ENCODE results near the gene THPO. TPM values are rescaled to one million over a fixed set of nuclear protein-coding genes. Genes with fewer than 3 reads are reported as not detected.

Gene THPO
- polyA plus RNA-seq, 3 donors: not detected

DNA sequence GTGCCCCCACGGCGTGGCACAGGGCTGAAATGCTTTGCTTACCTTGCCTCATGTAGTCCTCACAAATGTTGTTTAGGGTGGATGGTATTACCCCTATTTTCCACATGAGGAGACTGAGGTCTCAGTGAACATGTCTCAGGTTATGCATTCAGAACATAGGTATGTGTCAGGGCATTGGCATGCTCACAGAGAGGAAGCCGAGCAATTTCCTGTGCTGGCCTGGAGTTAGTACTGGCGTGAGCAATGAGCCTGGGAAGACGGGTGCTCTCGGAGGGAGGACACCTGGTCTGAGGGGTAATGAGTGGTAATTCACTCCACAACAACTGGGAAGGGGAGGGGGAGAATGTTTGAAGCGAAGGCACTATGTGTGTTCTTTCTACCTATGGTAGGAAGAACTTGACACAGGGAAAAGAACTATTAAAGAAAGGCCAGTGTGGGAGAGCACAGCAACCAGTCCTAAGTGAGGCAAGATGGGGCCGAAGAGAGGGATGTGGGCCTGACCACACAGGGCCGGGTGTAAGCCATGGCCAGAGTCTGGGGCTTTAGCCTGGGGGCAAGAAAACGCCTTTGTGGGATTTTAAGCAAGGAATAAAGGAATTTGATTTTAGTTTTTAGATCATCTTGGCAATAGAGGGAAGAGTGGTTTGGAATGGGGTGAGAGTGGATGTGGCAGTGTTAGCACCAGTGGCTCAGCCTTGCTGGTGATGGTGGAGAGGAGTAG lies 45.5 kb downstream of the THPO start:
- H3K27ac Mint-ChIP-seq: peak overlapping the region; percentile 52 to 97 (median 82)
- DNase-seq: no peak
- no peaks in the 10 kb centered on the region for H3K9me3 ChIP-seq (replicated peaks in 1 of 2; ENCODE audit: control insufficient read depth in 1 of 2, insufficient read depth in 1 of 2, low read length in 2 of 2)
- intact Hi-C loops (cut with micrococcal nuclease): no loop called here
- H3K4me3 Mint-ChIP-seq: no peak overlapping the region
- no peak overlapping the region for H3K4me3 ChIP-seq (replicated peaks in 1 of 3; ENCODE audit: low read depth in 2 of 3, low read length in 3 of 3)
- no peak overlapping the region for H3K4me2 ChIP-seq (replicated peaks; ENCODE audit: extremely low read depth, low read length, poor library complexity, severe bottlenecking)
- TF ChIP-seq, protein P1, sequence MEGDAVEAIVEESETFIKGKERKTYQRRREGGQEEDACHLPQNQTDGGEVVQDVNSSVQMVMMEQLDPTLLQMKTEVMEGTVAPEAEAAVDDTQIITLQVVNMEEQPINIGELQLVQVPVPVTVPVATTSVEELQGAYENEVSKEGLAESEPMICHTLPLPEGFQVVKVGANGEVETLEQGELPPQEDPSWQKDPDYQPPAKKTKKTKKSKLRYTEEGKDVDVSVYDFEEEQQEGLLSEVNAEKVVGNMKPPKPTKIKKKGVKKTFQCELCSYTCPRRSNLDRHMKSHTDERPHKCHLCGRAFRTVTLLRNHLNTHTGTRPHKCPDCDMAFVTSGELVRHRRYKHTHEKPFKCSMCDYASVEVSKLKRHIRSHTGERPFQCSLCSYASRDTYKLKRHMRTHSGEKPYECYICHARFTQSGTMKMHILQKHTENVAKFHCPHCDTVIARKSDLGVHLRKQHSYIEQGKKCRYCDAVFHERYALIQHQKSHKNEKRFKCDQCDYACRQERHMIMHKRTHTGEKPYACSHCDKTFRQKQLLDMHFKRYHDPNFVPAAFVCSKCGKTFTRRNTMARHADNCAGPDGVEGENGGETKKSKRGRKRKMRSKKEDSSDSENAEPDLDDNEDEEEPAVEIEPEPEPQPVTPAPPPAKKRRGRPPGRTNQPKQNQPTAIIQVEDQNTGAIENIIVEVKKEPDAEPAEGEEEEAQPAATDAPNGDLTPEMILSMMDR (IDR thresholded peaks at IDR 0.05): no peak
- peaks cover 18 to 19% of the 10 kb centered on the region in 2 donors for H3K4me1 ChIP-seq (ENCODE audit: control insufficient read depth in 1 of 2, insufficient read depth in 2 of 2, low read length in 2 of 2)
- WGBS (ENCODE audit: insufficient coverage): 82% methylated on average over 7 of the region's 10 CpGs
- no peaks in the 10 kb centered on the region for H3K27me3 ChIP-seq (ENCODE audit: control insufficient read depth in 2 of 2, insufficient read depth in 2 of 2, low read length in 2 of 2)
- peaks cover 27% of the 10 kb centered on the region for H3K4me1 Mint-ChIP-seq
- H3K36me3 Mint-ChIP-seq: peaks cover 77 to 78% of the 10 kb centered on the region in 2 donors
- H2AFZ ChIP-seq (ENCODE audit: insufficient read depth, low read depth, low read length, poor library complexity, severe bottlenecking): no peak overlapping the region
- H3K27me3 Mint-ChIP-seq (ENCODE audit: low read depth in 3 of 3): peaks cover 0 to 7% (median under 1%) of the 10 kb centered on the region in 3 donors
- peaks cover 45% of the 10 kb centered on the region for H4K20me1 ChIP-seq (ENCODE audit: insufficient read depth, low read length)
- H3K9ac ChIP-seq (ENCODE audit: insufficient read depth, low read length, poor library complexity, severe bottlenecking): no peak overlapping the region
- peaks cover 77 to 78% of the 10 kb centered on the region in 2 donors for H3K36me3 ChIP-seq (replicated peaks in 1 of 2; ENCODE audit: control insufficient read depth in 1 of 2, insufficient read depth in 2 of 2, low read length in 2 of 2)
- no peaks in the 10 kb centered on the region for H3K9me3 Mint-ChIP-seq
- peak overlapping the region in 1 of 2 donors; percentile 87 for H3K27ac ChIP-seq (ENCODE audit: low read depth in 1 of 2, low read length in 2 of 2)
- H3K79me2 ChIP-seq (ENCODE audit: insufficient read depth, low read length): peaks cover 15% of the 10 kb centered on the region

DNA sequence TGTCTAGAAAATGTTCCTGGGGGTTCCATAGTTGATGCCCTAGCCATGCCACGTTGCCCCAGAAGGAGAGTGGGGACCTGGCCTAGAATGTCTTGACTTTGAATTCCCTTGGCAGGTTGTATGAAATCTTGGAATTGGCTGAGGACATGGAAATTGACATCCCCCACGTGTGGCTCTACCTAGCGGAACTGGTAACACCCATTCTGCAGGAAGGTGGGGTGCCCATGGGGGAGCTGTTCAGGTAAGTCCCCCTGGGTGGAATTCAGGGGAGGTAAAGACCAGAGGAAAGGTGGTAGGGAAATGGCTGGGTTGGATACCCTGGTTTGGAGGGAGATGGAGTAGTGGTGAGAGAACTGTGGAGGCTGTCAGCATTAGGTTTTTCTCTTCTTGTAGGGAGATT lies 49.5 kb downstream of the THPO start:
- WGBS (ENCODE audit: insufficient coverage): 86% methylated on average over 3 of the region's 3 CpGs
- Mint-ChIP-seq H3K27ac (peak overlapping the region in 4 of 7 donors; percentile 27 to 66 (median 50)), H3K4me1 (peaks cover 2% of the 10 kb centered on the region), H3K9me3 (no peaks in the 10 kb centered on the region), H3K4me3 (no peak overlapping the region), H3K36me3 (peaks cover 98 to 99% of the 10 kb centered on the region in 2 donors), H3K27me3 (ENCODE audit: low read depth in 3 of 3) (peaks cover 0 to 4% (median 0%) of the 10 kb centered on the region in 3 donors)
- Histone ChIP-seq H3K4me2 (replicated peaks; ENCODE audit: extremely low read depth, low read length, poor library complexity, severe bottlenecking) (no peak overlapping the region), H3K27ac (ENCODE audit: low read depth in 1 of 2, low read length in 2 of 2) (peak overlapping the region in 1 of 2 donors; percentile 45), H3K4me3 (replicated peaks in 1 of 3; ENCODE audit: low read depth in 2 of 3, low read length in 3 of 3) (no peak overlapping the region), H2AFZ (ENCODE audit: insufficient read depth, low read depth, low read length, poor library complexity, severe bottlenecking) (no peak overlapping the region), H3K27me3 (ENCODE audit: control insufficient read depth in 2 of 2, insufficient read depth in 2 of 2, low read length in 2 of 2) (no peaks in the 10 kb centered on the region), H4K20me1 (ENCODE audit: insufficient read depth, low read length) (peaks cover 72% of the 10 kb centered on the region), H3K9me3 (replicated peaks in 1 of 2; ENCODE audit: control insufficient read depth in 1 of 2, insufficient read depth in 1 of 2, low read length in 2 of 2) (no peaks in the 10 kb centered on the region), H3K79me2 (ENCODE audit: insufficient read depth, low read length) (peaks cover 42% of the 10 kb centered on the region), H3K4me1 (ENCODE audit: control insufficient read depth in 1 of 2, insufficient read depth in 2 of 2, low read length in 2 of 2) (no peaks in the 10 kb centered on the region), H3K9ac (ENCODE audit: insufficient read depth, low read length, poor library complexity, severe bottlenecking) (no peak overlapping the region), H3K36me3 (replicated peaks in 1 of 2; ENCODE audit: control insufficient read depth in 1 of 2, insufficient read depth in 2 of 2, low read length in 2 of 2) (peaks cover 98 to 99% of the 10 kb centered on the region in 2 donors)
- DNase-seq: no peak
- TF ChIP-seq, protein P1 (IDR thresholded peaks at IDR 0.05): no peak
- intact Hi-C loops (cut with micrococcal nuclease): no loop called here
